HG03469 (cell line): ENCODE data around the gene SERPINA5.
"Not testable (repeated sequence)": the region's sequence is repeated elsewhere in the genome, so short reads cannot be mapped to it uniquely, and the experiment has no call there.

Experiments used
- ATAC-seq: cut with Tn5 transposase; IDR thresholded peaks from one replicate; pipeline ENCODE4 v1.9.1; 2021; ENCODE audit warnings: mild to moderate bottlenecking, moderate library complexity, moderate number of reproducible peaks; ENCODE audit not compliant: unreplicated experiment

The SERPINA5 gene

GRCh38 chr14:94621358-94622134, 40.3 kb downstream of the SERPINA5 start:
- no peak for ATAC-seq

GRCh38 chr14:94622653-94623421, 41.6 kb downstream of the SERPINA5 start:
- ATAC-seq, result no peak

GRCh38 chr14:94623422-94623809, 42.2 kb downstream of the SERPINA5 start:
- ATAC-seq, result no peak

GRCh38 chr14:94623856-94624499, 42.8 kb downstream of the SERPINA5 start:
- no peak for ATAC-seq

GRCh38 chr14:94624537-94625352, 43.5 kb downstream of the SERPINA5 start:
- ATAC-seq, result no peak

GRCh38 chr14:94625353-94625635, 44.1 kb downstream of the SERPINA5 start:
- no peak for ATAC-seq

- no peak for ATAC-seq
Observed at GRCh38 chr14:94628578-94628977, 47.4 kb downstream of the SERPINA5 start.

GRCh38 chr14:94630396-94630795, 49.2 kb downstream of the SERPINA5 start:
- ATAC-seq, result no peak

GRCh38 chr14:94631050-94631449, 49.8 kb downstream of the SERPINA5 start:
- no peak for ATAC-seq

- ATAC-seq, result no peak
Observed at GRCh38 chr14:94631536-94632304, 50.5 kb downstream of the SERPINA5 start.

- no peak for ATAC-seq
Observed at GRCh38 chr14:94632305-94632590, 51.0 kb downstream of the SERPINA5 start.

GRCh38 chr14:94633121-94633520, 51.9 kb downstream of the SERPINA5 start:
- ATAC-seq, result no peak

- ATAC-seq, result no peak
Observed at GRCh38 chr14:94635154-94635553, 53.9 kb downstream of the SERPINA5 start.

GRCh38 chr14:94636744-94637412, 55.7 kb downstream of the SERPINA5 start:
- no peak for ATAC-seq

- ATAC-seq, result not testable (repeated sequence)
Observed at GRCh38 chr14:94637814-94638213, 56.6 kb downstream of the SERPINA5 start.

- ATAC-seq, result no peak
Observed at GRCh38 chr14:94638339-94638738, 57.1 kb downstream of the SERPINA5 start.

- no peak for ATAC-seq
Observed at GRCh38 chr14:94638961-94639817, 58.0 kb downstream of the SERPINA5 start.

- no peak for ATAC-seq
Observed at GRCh38 chr14:94640721-94641631, 59.8 kb downstream of the SERPINA5 start.
